Measurements from ENCODE around the gene BNIP5.

GRCh38 chr6:36327226-36327918, 9.3 kb downstream of the BNIP5 start:
- TF ChIP-seq MXI1 (IDR thresholded peaks at IDR 0.05; ENCODE audit: borderline replicate concordance, low read depth, low read length) (no peak), ZHX2 (IDR thresholded peaks at IDR 0.05; ENCODE audit: low read depth) (no peak), ZHX2 (CRISPR knock-in tag; IDR thresholded peaks at IDR 0.05; ENCODE audit: borderline replicate concordance) (no peak), EP300 (IDR thresholded peaks at IDR 0.05; ENCODE audit: low read depth in 2 of 2, low read length in 2 of 2) (no peak), EP300 (CRISPR knock-in tag; IDR thresholded peaks at IDR 0.05; ENCODE audit: borderline replicate concordance) (no peak), CTCF (CRISPR knock-in tag; IDR thresholded peaks at IDR 0.05) (no peak), GTF3A (CRISPR knock-in tag; conservative IDR thresholded peaks at IDR 0.05) (no peak), CHD2 (IDR thresholded peaks at IDR 0.05; ENCODE audit: low read depth, low read length) (no peak), BRCA1 (CRISPR knock-in tag; IDR thresholded peaks at IDR 0.05) (no peak), POLR2A (IDR thresholded peaks at IDR 0.05; ENCODE audit: insufficient read depth in 1 of 2, low read depth in 2 of 2, low read length in 2 of 2) (no peak), TCF7L2 (IDR thresholded peaks at IDR 0.05; ENCODE audit: low read depth, low read length) (no peak)

All from HepG2 (cell line).